K562 (cell line): ENCODE results near the gene AKT2. TPM values are rescaled to one million over a fixed set of nuclear protein-coding genes. Genes with fewer than 3 reads are reported as not detected.

ENCODE experiments used
- CCNT2 ChIP-seq: IDR thresholded peaks from 2 replicates; pipeline ENCODE4 v1.6.1; 2011; ENCODE audit warnings: borderline replicate concordance, low read depth, mild to moderate bottlenecking, moderate library complexity, mixed read lengths, low read length; ENCODE audit not compliant: insufficient read length; ENCODE audit errors: extremely low read depth
- CSDE1 ChIP-seq, 2 experiments: fragments of 450-650 bp; IDR thresholded peaks; 2 replicates each; pipeline ENCODE4 v1.6.1; 2016; ENCODE audit warnings: mild to moderate bottlenecking in 1 of 2
- HNRNPK ChIP-seq: fragments of 200-400 bp; formaldehyde crosslinking; IDR thresholded peaks from one replicate; pipeline ENCODE4 v1.6.1; 2018; ENCODE audit warnings: mild to moderate bottlenecking, low read depth, low read length; ENCODE audit not compliant: poor library complexity, severe bottlenecking
- MYC ChIP-seq, 2 experiments: fragments of 250-450 bp in 1 of 2; sonication (Bioruptor Pico) in 1 of 2; IDR thresholded peaks; 2 replicates each; pipeline versions ENCODE4 v1.5.1 to v1.6.1; 2012 to 2021; ENCODE audit warnings: low read depth in 2 of 2, borderline replicate concordance in 1 of 2, improper control_type of control experiment in 1 of 2, low read length in 1 of 2, mild to moderate bottlenecking in 1 of 2, moderate library complexity in 1 of 2
- PRDM10 ChIP-seq: fragments of 450-650 bp; IDR thresholded peaks from 2 replicates; pipeline ENCODE4 v1.6.1; 2018; ENCODE audit not compliant: partially characterized antibody
- SIRT6 ChIP-seq: IDR thresholded peaks from one replicate; pipeline ENCODE4 v1.6.1; 2012; ENCODE audit warnings: low read depth, mild to moderate bottlenecking, control low read depth, inconsistent platforms, low read length, moderate library complexity
- XRCC4 ChIP-seq: IDR thresholded peaks from one replicate; pipeline ENCODE4 v1.6.1; 2011; ENCODE audit not compliant: insufficient read depth, insufficient read length; ENCODE audit errors: extremely low read depth
- ZBTB8A ChIP-seq: fragments of 450-650 bp; IDR thresholded peaks from 2 replicates; pipeline ENCODE4 v1.6.1; 2018; ENCODE audit warnings: mild to moderate bottlenecking, moderate library complexity; ENCODE audit not compliant: partially characterized antibody
- ZNF146 ChIP-seq: IDR thresholded peaks from one replicate; pipeline ENCODE4 v1.6.1; 2018; ENCODE audit warnings: missing compliant biosample characterization; ENCODE audit not compliant: unreplicated experiment
- ZNF3 ChIP-seq: fragments of 250-450 bp; sonication (Bioruptor Pico); IDR thresholded peaks from 2 replicates; pipeline ENCODE4 v1.5.0; 2021; ENCODE audit warnings: mild to moderate bottlenecking, moderate library complexity
- ZNF586 ChIP-seq: fragments of 450-650 bp; formaldehyde crosslinking; conservative IDR thresholded peaks from 2 replicates; pipeline ENCODE4 v1.4.0; 2020; ENCODE audit warnings: mild to moderate bottlenecking, moderate library complexity
- ZNF707 ChIP-seq: fragments of 250-450 bp; sonication (Bioruptor Pico); conservative IDR thresholded peaks from 2 replicates; pipeline ENCODE4 v1.8.0; 2022; ENCODE audit warnings: inconsistent platforms, mild to moderate bottlenecking, moderate library complexity
- polyA plus RNA-seq, 8 experiments: library from polyadenylated mRNA; depleted of rRNA in 4 of 8; stranded (reverse) in 5 of 8; unstranded in 3 of 8; fragments of >200 nt; fragmentation: Nextera tagmentation in 2 of 8; fragmentation: Illumina TruSeq in 1 of 8; extraction: Ambion mirVana in 2 of 8; extraction: Trizol in 1 of 8; gene quantifications; 2 replicates each; pipeline versions ENCODE4 v1.2.1 to v1.2.3, GENCODE V29; 2011 to 2014; ENCODE audit warnings: inconsistent platforms in 1 of 8, missing spikeins in 1 of 8
- total RNA-seq, 7 experiments: library from RNA; depleted of rRNA in 6 of 7; stranded (reverse); fragments of >200 nt in 6 of 7; fragmentation: Illumina TruSeq in 2 of 7; extraction: Trizol in 2 of 7; gene quantifications; 2 replicates each; pipeline versions ENCODE4 v1.2.1 to v1.2.3, GENCODE V29; 2011 to 2021; ENCODE audit warnings: low replicate concordance in 1 of 7
- TF ChIP-seq, protein P1 (sequence below): sonication (generic); formaldehyde crosslinking; IDR thresholded peaks from 2 replicates; pipeline ENCODE4 v1.8.1; 2023; ENCODE audit warnings: mild to moderate bottlenecking, missing genetic modification reagents
- TF ChIP-seq, protein P2 (sequence below): fragments of 250-450 bp; sonication (Bioruptor Pico); IDR thresholded peaks from 2 replicates; pipeline ENCODE4 v1.8.0; 2021; ENCODE audit warnings: borderline replicate concordance, mild to moderate bottlenecking, moderate library complexity; ENCODE audit not compliant: poor library complexity, severe bottlenecking

Gene AKT2
- total and polyA plus RNA-seq, 9 of the 15 experiments (the other 6 are each of a cell fraction or from before 2014, with no cell fraction given): 1.1 to 132 (median 67.7) TPM

DNA sequence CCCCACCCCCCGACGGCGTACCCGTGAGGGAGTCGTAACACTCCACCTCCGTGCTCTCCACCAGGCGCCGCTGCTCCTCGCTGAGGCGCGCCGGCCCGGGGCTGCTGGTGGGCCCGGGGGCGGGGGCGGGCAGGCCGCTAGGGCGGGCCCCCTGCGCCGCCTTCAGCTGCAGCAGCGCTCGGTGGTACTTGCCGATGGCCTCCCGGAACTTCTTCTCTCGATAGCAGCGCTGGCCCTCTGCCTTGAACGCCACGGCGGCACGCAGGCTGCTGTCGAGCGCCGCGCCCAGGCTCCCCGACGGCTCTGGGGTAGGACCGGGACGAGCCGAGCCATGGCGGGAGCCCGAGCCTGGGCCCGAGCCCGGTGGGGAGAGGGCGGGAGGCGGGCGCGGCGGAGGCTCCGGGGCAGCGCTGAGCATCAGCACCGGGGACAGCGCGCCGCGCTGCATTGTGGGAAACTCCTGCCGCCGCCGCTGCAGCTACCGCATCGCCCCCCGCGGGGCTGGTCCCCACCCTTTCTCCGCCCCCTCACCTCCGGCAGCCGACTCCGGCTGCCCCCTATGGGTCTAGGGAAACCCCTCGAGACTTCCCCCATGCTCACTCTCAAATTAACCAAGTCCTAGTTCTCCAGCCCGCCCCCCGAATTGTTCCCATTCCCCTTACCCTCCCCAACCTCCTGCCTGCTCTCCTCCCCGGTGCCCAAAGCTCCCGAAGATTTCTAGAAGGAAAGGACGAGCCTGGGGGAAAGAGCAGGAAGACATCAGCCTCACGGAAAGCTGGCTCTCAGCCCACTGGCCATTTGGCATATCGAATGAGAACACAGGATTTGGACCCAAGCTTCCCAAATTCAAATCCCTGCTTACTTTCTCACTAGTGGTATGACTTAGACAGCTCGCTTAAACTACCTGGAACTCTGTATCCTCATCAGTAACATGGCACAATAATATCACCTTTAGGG is 66.9 kb downstream of the AKT2 start, which contains the start of gene TTC9B (continued):
- TF ChIP-seq, protein P1, sequence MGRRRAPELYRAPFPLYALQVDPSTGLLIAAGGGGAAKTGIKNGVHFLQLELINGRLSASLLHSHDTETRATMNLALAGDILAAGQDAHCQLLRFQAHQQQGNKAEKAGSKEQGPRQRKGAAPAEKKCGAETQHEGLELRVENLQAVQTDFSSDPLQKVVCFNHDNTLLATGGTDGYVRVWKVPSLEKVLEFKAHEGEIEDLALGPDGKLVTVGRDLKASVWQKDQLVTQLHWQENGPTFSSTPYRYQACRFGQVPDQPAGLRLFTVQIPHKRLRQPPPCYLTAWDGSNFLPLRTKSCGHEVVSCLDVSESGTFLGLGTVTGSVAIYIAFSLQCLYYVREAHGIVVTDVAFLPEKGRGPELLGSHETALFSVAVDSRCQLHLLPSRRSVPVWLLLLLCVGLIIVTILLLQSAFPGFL (CRISPR knock-in tag): no peak
- TF ChIP-seq CSDE1 (IDR thresholded peaks at IDR 0.05) (no peak), MYC (IDR thresholded peaks at IDR 0.05; ENCODE audit: low read depth, low read length) (no peak), MYC (CRISPR knock-in tag; IDR thresholded peaks at IDR 0.05; ENCODE audit: borderline replicate concordance, low read depth) (no peak), HNRNPK (peak; percentile 31), ZNF586 (CRISPR knock-in tag) (no peak), SIRT6 (no peak), ZNF707 (no peak), ZNF3 (CRISPR knock-in tag) (no peak), PRDM10 (no peak), CCNT2 (peak; percentile 20), ZBTB8A (no peak), ZNF146 (CRISPR knock-in tag) (no peak), XRCC4 (no peak)
- TF ChIP-seq, protein P2, sequence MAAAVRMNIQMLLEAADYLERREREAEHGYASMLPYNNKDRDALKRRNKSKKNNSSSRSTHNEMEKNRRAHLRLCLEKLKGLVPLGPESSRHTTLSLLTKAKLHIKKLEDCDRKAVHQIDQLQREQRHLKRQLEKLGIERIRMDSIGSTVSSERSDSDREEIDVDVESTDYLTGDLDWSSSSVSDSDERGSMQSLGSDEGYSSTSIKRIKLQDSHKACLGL: no peak
